IgD-negative memory B cell (primary cell): ENCODE measurements around the gene ENO2. TPM values are rescaled to one million over a fixed set of nuclear protein-coding genes. Genes with fewer than 3 reads are reported as not detected.

Source experiments
- H3K27ac Mint-ChIP-seq, 3 donors: one replicate each; pipeline ENCODE4 v1.8.0; 2020 to 2022; ENCODE audit warnings: mild to moderate bottlenecking in 3 of 3, mixed read lengths in 3 of 3, moderate library complexity in 1 of 3
- H3K27me3 Mint-ChIP-seq: one replicate; pipeline ENCODE4 v1.8.0; 2021; ENCODE audit warnings: mixed read lengths
- H3K36me3 Mint-ChIP-seq: one replicate; pipeline ENCODE4 v1.8.0; 2020; ENCODE audit warnings: mild to moderate bottlenecking, mixed read lengths
- H3K4me1 Mint-ChIP-seq, 3 donors: one replicate each; pipeline ENCODE4 v1.8.0; 2020 to 2022; ENCODE audit warnings: mixed read lengths in 3 of 3, mild to moderate bottlenecking in 1 of 3
- H3K4me3 Mint-ChIP-seq, 4 donors: one replicate each; pipeline ENCODE4 v1.8.0; 2020 to 2022; ENCODE audit warnings: mild to moderate bottlenecking in 4 of 4, mixed read lengths in 4 of 4, moderate library complexity in 3 of 4
- H3K9me3 Mint-ChIP-seq, 3 donors: one replicate each; pipeline ENCODE4 v1.8.0; 2020 to 2021; ENCODE audit warnings: mixed read lengths in 3 of 3, mild to moderate bottlenecking in 1 of 3
- polyA plus RNA-seq: library from polyadenylated mRNA; unstranded; fragments of 300-500 nt; fragmentation: Illumina TruSeq; gene quantifications from one replicate; pipeline ENCODE4 v1.2.3, GENCODE V29; 2021

ENO2 gene
- polyA plus RNA-seq, 1 donor from 2014 or later = 21.7 TPM

GRCh38 chr12:6942331-6942665, 27.9 kb downstream of the ENO2 start:
- H3K27me3 Mint-ChIP-seq = no peaks in the 10 kb centered on the region
- H3K9me3 Mint-ChIP-seq = no peaks in the 10 kb centered on the region
- H3K4me1 Mint-ChIP-seq = peaks cover 21 to 36% (median 31%) of the 10 kb centered on the region in 3 donors
- peaks cover 2% of the 10 kb centered on the region for H3K36me3 Mint-ChIP-seq
- H3K4me3 Mint-ChIP-seq = peak overlapping the region in 1 of 4 donors; percentile 61
- H3K27ac Mint-ChIP-seq = peak overlapping the region; percentile 37 to 95 (median 86)

GRCh38 chr12:6943389-6943721, 29.0 kb downstream of the ENO2 start:
- Mint-ChIP-seq H3K9me3 (no peaks in the 10 kb centered on the region), H3K4me3 (peak overlapping the region; percentile 86 to 99 (median 96)), H3K4me1 (peaks cover 21 to 40% (median 35%) of the 10 kb centered on the region in 3 donors), H3K27me3 (no peaks in the 10 kb centered on the region), H3K27ac (peak overlapping the region; percentile 95 to 100 (median 99)), H3K36me3 (peaks cover 2% of the 10 kb centered on the region)

GRCh38 chr12:6943722-6944380, 29.5 kb downstream of the ENO2 start, which contains the start of the genes C12orf57 and RNU7-1:
Gene C12orf57 (plus strand): TSS chr12:6944022. CDS start chr12:6944122, 100 bp downstream.
Gene RNU7-1 (plus strand): TSS chr12:6943816.
- peak within 1 kb of the TSS; percentile 86 to 99 (median 96) for H3K4me3 Mint-ChIP-seq
- no peaks in the 10 kb centered on the region for H3K27me3 Mint-ChIP-seq
- H3K9me3 Mint-ChIP-seq = no peaks in the 10 kb centered on the region
- H3K27ac Mint-ChIP-seq = peak within 1 kb of the TSS; percentile 95 to 100 (median 99)
- H3K36me3 Mint-ChIP-seq = peaks cover 2% of the 10 kb centered on the region
- peaks cover 21 to 43% (median 37%) of the 10 kb centered on the region in 3 donors for H3K4me1 Mint-ChIP-seq

GRCh38 chr12:6944381-6945186, 30.2 kb downstream of the ENO2 start:
- Mint-ChIP-seq H3K9me3 (no peaks in the 10 kb centered on the region), H3K4me3 (peak overlapping the region; percentile 86 to 99 (median 96)), H3K4me1 (peaks cover 28 to 51% (median 45%) of the 10 kb centered on the region in 3 donors), H3K36me3 (peaks cover 2% of the 10 kb centered on the region), H3K27me3 (no peaks in the 10 kb centered on the region), H3K27ac (peak overlapping the region; percentile 95 to 100 (median 99))

- Mint-ChIP-seq H3K27me3 (no peaks in the 10 kb centered on the region), H3K36me3 (peaks cover 2% of the 10 kb centered on the region), H3K4me3 (peak overlapping the region; percentile 79 to 94 (median 90)), H3K4me1 (peaks cover 35 to 60% (median 54%) of the 10 kb centered on the region in 3 donors), H3K9me3 (no peaks in the 10 kb centered on the region), H3K27ac (peak overlapping the region; percentile 95 to 100 (median 99))
These were observed 31.2 kb downstream of the ENO2 start for GRCh38 chr12:6945613-6946012.

- Mint-ChIP-seq H3K4me3 (peak overlapping the region; percentile 70 to 94 (median 93)), H3K27ac (peak overlapping the region; percentile 95 to 100 (median 99)), H3K9me3 (no peaks in the 10 kb centered on the region), H3K4me1 (peaks cover 40 to 64% (median 58%) of the 10 kb centered on the region in 3 donors), H3K36me3 (peaks cover 2% of the 10 kb centered on the region), H3K27me3 (no peaks in the 10 kb centered on the region)
These were observed 31.9 kb downstream of the ENO2 start for GRCh38 chr12:6946033-6946919.

- H3K27ac Mint-ChIP-seq = peak overlapping the region; percentile 95 to 100 (median 99)
- H3K4me3 Mint-ChIP-seq = peak overlapping the region; percentile 70 to 94 (median 93)
- no peaks in the 10 kb centered on the region for H3K9me3 Mint-ChIP-seq
- no peaks in the 10 kb centered on the region for H3K27me3 Mint-ChIP-seq
- H3K4me1 Mint-ChIP-seq = peaks cover 40 to 64% (median 58%) of the 10 kb centered on the region in 3 donors
- peaks cover 3% of the 10 kb centered on the region for H3K36me3 Mint-ChIP-seq
These were observed 32.6 kb downstream of the ENO2 start for GRCh38 chr12:6946920-6947374.

GRCh38 chr12:6947615-6948014, 33.2 kb downstream of the ENO2 start:
- no peaks in the 10 kb centered on the region for H3K27me3 Mint-ChIP-seq
- H3K27ac Mint-ChIP-seq = peak overlapping the region; percentile 61 to 99 (median 95)
- H3K4me3 Mint-ChIP-seq = peak overlapping the region in 3 of 4 donors; percentile 70 to 91 (median 87)
- H3K36me3 Mint-ChIP-seq = peaks cover 6% of the 10 kb centered on the region
- no peaks in the 10 kb centered on the region for H3K9me3 Mint-ChIP-seq
- peaks cover 40 to 64% (median 58%) of the 10 kb centered on the region in 3 donors for H3K4me1 Mint-ChIP-seq

GRCh38 chr12:6948873-6949594, 34.7 kb downstream of the ENO2 start:
- H3K4me1 Mint-ChIP-seq = peaks cover 37 to 59% (median 53%) of the 10 kb centered on the region in 3 donors
- no peaks in the 10 kb centered on the region for H3K27me3 Mint-ChIP-seq
- peak overlapping the region; percentile 66 to 91 (median 82) for H3K4me3 Mint-ChIP-seq
- peak overlapping the region; percentile 95 to 99 (median 97) for H3K27ac Mint-ChIP-seq
- no peaks in the 10 kb centered on the region for H3K9me3 Mint-ChIP-seq
- H3K36me3 Mint-ChIP-seq = peaks cover 13% of the 10 kb centered on the region

GRCh38 chr12:6950401-6950801, 36.0 kb downstream of the ENO2 start:
- peak overlapping the region; percentile 95 to 97 (median 97) for H3K27ac Mint-ChIP-seq
- no peaks in the 10 kb centered on the region for H3K27me3 Mint-ChIP-seq
- peaks cover 43 to 58% (median 57%) of the 10 kb centered on the region in 3 donors for H3K4me1 Mint-ChIP-seq
- H3K9me3 Mint-ChIP-seq = no peaks in the 10 kb centered on the region
- peak overlapping the region; percentile 90 to 100 (median 98) for H3K4me3 Mint-ChIP-seq
- H3K36me3 Mint-ChIP-seq = peaks cover 18% of the 10 kb centered on the region

- Mint-ChIP-seq H3K9me3 (no peaks in the 10 kb centered on the region), H3K4me3 (peak within 1 kb of the TSS; percentile 90 to 100 (median 98))
These were observed 36.6 kb downstream of the ENO2 start, which contains the start of gene PTPN6 for GRCh38 chr12:6950811-6951540. Gene PTPN6 (plus strand): TSS chr12:6951356. CDS start chr12:6951513, 157 bp downstream.

GRCh38 chr12:6951551-6952120, 37.3 kb downstream of the ENO2 start:
- Mint-ChIP-seq H3K9me3 (no peaks in the 10 kb centered on the region), H3K4me3 (peak overlapping the region; percentile 90 to 100 (median 98)), H3K4me1 (peaks cover 45 to 59% (median 58%) of the 10 kb centered on the region in 3 donors), H3K36me3 (peaks cover 22% of the 10 kb centered on the region), H3K27me3 (no peaks in the 10 kb centered on the region), H3K27ac (peak overlapping the region; percentile 95 to 97 (median 97))

More at GRCh38 chr12:6950811-6951540, 36.6 kb downstream of the ENO2 start, which contains the start of gene PTPN6:
- Mint-ChIP-seq H3K4me1 (peaks cover 43 to 58% (median 57%) of the 10 kb centered on the region in 3 donors), H3K27me3 (no peaks in the 10 kb centered on the region), H3K27ac (peak within 1 kb of the TSS; percentile 95 to 97 (median 97)), H3K36me3 (peaks cover 20% of the 10 kb centered on the region)
